NCI-H2081 (cell line): ENCODE results near the gene LCAT.

ENCODE experiments used
- DNase-seq, 2 experiments: peaks; one replicate each; lab custom pipeline; 2025; lab: John Stamatoyannopoulos, UW

Gene LCAT

DNA sequence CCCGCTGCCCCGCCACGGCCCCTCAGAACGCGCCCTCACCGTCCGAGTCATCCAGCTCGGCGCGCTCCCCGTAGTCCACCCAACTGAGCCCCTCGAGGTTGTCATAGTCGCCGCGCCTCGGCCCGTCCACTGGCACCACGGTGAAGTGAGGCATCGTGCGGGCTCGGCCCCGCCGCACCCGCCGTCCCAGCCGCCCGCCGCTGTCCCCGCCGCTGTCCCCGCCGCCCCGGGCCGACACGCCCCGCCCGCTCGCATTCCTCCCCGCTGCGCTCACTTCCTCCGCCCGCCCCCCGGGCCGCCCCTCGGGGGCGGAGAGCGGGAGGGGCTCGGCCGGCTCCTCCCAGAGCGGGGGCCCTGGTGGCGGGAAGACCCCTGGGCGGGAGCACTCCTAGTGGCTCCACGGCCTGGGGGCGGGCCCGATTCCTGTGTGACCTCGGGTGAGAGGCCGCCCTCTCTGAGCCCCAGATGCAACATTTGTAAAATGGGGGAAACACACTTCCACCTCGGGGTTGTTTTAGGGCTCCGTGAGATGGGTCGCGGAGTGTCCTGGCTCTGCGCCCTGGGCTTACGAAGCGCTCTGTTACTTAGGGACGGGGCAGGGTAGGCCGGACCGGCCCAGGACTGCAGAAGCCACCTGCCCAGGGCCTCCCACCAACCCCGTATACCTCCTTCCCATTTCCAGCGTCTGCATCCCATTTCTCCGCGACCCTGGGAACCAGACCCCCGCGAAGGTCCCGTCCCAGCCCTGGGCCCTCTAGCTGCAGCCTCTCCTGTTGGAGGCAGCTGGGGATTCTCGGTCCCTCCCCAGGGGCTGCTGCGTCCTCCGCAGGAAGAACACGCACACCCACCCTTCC, 24.7 kb upstream of the LCAT start, which contains the start of gene SLC12A4:
Gene SLC12A4 (minus strand): TSS at position 238 of the 854 bp plus-strand sequence. CDS start 84 bp downstream, at position 154.
- DNase-seq: no peak

DNA sequence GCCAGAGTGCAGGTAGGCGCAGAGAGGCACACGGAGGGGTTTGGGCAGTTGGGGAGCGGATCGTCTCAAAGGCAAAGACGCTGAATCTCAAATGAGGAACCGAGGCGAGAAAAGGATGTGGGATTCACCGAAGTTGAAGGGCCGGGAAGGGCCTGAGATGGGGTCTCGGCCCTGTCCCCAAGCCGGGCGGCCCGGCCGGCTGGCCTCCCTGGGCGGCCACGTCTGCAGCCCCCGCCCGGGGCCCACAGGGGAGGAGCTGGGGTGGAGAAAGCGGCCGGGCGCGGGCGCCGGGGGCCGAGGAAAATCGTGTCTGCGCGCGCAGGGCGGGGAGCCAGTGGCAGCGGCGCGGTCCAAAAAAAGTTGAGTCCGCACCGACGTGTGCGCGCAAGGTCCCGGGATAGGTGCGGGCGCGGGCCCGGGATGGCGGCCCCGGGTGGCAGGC, 24.1 kb upstream of the LCAT start:
- DNase-seq: no peak

DNA sequence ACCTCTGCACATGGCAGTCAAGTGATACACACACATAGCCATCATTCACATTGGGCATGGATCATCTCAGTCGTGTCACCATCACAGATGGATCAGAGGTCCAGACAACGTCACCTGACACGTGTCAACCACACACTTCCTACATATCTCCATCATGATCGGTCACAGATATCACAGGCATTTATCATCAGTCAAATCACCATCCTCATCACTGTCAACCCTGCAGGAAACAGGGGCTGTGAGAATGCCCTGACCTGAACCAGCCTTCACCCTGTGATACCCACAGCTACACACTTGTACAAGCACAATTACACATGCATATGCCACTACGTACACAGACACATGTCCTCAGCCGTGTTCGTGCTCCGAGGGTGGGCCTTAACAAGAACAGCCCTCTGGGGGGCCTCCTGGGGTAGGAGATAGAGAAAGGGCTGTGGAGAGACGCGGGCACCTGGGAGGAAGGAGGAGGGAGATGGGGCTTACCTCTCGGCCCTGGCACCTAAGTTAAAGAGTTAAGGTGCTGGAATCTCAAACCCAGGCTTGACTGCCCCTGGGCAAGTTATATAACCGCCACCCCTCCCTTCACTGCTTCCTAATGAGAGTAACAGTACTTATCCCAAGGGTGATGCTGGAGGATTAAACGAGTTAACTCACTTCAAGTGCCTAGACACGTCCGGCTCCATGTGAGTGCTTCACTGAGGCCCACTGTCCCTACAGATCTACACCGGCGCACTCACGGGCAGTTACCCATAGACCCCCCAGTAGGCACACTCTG, 23.4 kb upstream of the LCAT start:
- DNase-seq: no peak

DNA sequence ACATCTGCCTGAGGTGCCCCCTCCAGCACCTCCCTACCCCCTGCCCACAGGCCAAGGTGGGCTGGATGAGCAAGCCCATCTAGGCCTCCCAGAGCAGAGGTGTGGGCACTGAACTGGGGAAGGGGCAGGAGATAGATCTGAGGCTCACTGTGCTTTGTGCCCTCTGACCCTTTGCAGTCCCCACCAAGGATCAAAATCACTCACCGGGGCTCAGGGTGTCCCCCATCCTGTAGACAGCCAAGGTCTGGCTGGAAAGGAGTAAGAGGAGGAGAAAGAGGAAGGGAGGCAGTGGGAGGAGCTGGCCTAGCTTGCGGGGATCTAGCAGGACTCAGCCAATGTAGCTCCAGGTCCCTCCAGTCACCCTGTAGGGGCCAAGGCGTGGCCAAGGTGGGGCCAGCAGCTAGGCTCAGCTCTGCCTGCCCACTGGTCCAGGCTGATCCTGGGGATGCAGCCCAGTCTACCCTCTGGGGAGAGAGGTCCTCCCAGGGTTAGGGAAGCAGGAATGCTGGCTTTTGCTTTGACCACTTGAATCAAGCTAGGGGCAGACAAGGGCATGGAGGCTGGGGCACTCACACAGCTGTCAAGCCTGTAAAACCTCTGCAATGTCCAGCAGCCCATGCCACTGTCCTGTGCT, 22.7 kb upstream of the LCAT start:
- DNase-seq: no peak

DNA sequence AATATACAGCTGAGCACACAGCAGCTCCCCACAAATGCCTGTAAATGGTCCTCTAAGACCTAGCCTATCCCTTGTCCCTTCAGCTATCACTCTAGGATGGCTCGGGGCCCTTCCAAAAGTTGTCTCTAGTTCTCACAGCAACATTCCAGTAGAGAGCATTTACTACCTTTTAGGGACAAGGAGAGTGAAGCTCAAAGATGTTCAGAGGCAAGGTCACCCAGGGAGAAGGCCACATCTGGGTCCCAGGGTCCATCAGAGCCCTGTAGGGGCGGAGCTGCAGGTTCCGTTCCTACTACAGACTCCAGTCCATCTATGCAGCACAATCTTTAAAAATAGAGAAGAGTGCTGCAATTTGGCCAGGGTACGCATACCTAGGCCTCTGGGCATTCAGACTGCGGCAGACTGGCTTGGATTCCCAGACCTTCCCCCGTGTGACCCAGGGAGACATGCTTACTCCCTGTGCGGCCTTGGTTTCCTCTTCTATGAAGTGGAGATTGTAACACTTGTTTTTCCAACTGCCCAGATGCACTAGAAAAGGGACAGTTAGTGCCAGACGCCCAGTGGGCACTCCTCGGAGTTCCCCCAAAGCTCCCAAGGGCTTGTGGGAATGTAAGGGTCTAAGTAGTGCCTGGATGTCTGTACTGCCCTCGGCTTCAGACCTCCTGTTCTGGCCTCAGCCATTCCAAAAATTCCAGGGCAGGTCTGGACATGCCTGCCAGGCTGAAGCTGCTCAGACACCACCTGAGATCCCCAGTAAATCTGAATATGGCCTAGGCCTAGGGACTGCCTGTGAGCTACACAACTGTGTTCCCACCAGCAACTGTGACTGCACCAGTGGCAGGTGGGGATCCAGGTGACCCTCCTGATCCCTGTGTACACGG, 22.0 kb upstream of the LCAT start:
- no peak for DNase-seq

DNA sequence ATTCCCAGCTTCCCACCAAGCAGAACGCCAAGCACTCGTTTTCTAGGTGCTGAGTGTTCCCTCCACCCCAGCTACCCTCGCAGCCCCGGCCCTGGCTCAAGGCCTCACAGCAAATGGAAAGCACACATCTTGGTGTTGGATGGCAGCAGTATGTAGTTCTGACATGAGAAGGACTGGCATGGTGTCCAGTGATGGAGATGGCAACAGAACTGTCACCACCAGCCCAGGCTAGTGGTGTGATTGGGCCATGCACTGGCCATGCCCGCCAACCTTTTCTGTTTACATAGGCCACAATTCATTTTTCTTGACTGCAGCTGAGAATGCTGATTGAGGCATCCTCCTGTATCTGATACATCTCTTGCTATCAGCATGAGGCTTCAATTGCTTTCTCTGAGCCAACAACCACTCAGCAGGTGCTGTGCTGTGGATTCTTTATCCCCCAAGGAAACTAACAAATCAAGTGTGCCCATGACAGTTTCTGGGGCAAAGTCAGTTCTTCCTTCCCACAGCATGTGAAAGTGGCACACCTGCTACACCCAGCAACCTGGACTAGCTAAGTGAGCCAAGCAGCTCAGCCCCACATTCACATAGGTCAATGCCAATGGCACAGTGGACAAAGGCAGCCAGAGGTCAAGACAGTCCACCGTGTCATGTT, 20.7 kb upstream of the LCAT start:
- peak in 1 of 2 experiments; percentile 5 for DNase-seq

DNA sequence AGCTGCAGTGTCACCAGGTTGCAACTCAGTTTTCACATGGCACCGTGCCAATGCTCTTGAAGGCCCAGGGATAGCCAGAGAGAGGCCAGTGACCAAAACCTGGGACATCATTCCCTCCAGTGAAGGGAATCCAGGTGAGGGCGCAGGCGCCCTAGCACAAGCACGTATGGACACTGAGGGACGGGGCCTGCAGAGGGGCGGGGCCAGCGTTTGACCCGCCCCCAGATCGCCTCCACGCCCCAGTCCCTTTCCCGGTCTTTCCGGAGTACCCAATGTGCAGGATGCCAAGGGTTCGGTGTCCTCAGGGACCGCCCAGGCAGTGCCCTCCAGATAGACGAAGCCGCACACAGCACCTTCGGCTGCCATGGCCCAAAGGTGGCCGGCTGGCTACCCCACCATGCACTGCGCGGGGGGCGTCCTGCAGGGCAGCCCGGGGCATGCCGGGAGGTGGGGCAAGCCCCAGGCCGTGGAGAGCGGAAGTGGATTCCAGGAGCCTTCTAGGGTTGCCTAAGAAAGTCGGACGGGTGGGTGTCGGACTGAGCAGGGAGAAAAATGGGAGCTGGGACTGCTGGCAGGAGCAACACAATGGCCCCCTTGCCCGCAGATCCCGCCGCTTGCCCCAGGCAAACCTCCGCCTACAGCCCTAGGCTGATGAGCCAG, 19.9 kb upstream of the LCAT start:
- no peak for DNase-seq

DNA sequence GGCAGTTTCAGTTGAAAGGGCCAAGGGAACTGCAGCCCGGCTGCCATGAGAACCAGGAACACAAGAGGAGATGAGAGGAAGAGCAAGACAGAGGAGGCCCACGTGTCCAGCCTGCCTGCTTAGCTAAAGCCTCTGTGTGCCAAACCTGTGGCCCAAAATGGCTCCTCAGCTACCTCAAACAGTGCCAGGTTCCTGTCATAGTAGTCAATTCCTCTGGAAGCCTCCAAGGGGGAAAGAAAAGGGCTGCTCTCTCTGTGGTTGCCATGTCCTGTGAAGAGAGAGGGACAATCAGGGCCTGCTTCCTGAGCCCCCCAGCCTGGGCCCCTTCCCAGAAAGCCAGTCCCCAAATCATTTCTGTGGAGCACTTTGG, 19.4 kb upstream of the LCAT start:
- DNase-seq: no peak

DNA sequence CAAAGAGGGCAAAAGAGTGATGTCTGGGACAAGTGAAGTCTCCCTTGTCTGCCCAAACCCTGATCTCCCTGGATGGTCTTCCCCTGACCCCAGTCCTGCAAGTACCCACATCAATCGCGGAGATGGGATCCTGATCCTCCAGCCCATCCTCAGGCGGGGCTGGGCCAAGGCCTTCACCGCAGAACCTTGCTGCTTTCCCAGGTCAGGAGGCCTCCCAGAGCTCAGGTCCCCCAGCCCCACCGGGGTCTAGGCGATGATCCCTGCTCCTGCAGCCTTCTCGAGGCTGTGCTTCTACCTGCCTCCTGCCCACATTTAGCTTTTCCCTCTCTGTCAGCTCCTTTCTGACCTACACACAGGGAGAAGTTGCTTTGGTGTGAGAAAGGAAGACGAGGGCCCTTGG, 18.2 kb upstream of the LCAT start:
- DNase-seq: no peak

DNA sequence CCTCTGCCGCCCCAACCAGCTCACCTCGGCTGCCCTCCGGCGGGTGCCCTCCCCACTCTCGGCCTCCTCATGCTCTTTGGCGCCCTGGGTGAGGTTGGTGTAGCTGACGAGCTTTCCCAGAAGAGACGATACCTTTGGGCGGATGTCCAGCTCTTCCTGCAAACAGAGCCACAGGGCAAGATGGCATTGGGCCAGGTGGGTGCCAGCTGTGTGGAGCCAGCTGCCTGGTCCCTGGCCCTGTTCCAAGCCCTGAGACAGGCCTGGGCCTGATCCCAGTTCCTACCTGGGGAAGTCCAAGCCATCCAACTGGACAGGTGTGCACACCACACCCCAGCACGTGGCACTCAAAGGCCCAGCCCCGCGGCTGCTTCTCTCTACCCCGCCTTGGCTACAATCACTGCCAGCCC, 17.6 kb upstream of the LCAT start:
- peak; percentile 96 to 98 for DNase-seq

DNA sequence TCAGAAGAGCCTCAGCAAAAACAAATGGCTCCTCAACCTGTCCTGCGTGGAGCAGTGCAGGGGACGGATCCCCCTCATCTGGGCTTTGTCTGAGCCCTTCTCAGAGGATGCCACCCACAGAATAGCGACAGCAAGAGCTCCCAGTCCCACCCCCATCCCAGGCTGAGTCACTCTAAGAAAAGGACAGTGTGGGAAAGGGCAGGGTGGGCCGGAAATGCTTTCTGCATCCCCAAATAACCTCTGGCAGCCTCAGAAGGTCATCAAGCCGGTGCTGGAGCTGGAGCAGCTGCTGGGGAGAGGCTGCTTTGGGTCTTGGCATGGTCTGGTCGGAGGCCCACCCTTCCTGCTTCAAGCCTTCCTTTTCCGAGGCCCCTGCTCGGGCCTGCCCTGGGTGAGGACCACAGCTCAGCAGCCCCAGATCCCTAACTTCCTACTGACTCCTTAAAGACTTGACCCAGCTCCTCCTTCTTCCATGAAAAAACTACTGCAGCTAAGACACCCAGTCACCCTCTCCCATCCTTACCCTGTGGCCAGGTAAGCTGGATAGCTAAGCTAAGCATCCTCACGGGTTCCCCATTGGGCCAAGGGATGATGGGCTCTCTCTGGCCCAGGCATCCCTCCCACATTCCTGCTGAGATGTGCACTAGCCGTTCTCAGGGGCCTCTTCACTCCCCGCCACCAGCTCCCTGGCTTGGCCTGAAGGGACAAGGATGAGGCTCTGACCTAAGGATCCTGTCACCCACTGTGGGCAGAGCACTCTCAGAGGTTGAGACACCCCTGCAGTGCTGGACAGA, 15.8 kb upstream of the LCAT start:
- no peak for DNase-seq

DNA sequence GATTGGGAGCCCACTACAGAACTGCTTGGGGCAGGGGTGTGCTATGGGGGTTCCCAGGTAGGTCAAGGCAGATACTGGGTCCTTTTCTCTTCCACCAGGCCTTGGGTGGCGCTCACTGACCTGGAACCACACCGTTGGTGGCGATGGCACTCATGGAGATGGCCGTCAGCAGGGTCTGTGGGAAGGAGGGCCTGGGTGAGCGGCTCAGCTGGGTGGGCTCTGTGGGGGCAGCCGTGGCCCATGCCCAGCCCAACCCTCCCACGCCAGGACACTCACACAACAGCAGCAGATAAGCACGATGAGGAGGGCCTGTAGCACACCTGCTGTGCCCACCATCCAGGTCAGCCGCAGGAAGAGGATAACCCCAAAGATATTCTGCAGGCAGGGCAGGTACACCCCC, 13.7 kb upstream of the LCAT start:
- no peak for DNase-seq

DNA sequence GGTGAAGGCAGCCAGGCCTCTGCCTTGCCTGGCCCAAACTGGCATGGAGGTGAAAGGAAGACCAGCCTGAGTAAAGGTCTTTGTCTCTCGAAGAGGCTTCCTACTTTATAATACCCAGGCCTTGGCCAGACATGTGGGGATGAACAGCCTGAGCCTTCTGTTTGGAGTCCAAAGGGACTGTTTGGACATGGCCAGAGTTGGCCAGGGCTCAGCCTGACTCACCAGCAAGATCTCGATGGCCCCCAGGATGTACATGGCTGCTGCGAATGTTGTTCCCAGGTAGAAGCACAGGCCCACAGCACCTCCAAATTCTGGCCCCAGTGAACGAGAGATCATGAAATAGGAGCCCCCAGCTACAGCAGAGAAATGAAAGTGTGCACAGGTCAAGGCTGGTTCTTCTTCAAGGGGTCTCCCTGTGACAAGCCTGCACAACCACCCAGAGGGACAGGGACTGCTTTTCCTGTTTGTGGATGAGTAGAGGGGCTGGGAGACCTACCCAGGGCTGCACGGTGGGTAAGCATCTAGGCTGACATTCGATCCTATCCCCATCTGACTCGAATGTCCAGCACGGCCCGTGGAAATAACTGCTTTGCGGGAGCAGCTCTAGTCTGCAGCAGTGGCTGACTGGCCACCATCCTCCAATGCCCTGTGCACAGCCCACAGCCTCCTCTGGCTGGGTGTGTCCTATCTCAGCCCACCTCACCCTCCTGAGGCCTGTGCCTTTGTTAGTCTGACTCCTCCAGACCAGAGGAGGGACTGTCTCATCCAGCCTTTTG, 10.7 kb upstream of the LCAT start:
- DNase-seq: no peak

DNA sequence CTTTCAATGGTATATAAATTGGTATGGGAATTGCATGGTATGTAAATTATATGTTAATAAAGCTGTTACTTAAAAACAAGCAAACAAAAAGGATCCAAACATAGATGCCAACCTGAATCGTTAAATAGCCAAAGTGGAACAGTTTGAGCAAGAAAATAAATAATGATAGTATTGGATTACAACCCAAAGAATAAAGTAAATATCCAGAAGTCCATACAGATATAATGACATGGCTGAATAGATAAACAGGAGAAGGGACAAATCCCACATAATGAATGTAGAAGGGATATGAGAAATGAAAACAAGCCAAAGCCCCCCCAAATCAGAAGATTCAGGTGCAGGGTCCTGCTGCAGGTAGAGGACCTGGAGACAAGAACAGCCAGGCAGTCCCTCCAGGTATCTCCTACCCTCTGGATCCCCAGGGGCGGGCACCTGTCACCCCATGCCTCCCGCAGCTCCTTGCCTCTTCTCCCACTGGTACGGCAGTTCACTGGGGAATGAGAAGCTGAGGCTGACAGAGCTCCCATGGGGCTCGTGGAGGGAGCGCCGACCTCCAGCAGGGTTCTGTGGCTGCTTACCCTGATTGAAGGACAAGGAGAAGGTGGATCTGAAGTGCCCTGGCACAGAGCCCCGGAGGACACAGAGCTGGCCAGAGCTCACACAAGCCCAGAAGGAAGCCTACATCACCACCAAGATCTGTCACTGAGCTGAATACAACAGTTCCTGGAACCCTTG, 9.9 kb upstream of the LCAT start:
- no peak for DNase-seq

DNA sequence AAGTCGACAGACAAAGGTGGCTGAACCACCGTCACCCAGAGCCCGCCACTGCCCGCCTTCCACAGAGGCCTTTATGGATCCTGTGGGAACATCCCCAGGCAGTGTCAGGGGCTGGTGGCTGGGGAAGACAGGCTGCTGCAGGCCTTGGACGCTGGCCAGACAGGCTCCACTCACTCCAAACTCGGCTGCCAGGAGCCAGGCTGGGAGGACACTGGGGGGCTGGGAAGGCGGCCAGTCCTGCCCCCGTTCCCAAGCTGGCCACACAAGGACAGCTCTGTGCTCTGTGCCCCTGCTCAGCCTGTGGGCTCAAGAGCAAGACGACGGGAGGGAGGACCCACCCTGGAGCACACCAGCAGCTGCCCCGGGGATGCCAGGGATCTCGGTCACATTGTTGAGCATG, 7.6 kb upstream of the LCAT start:
- no peak for DNase-seq

DNA sequence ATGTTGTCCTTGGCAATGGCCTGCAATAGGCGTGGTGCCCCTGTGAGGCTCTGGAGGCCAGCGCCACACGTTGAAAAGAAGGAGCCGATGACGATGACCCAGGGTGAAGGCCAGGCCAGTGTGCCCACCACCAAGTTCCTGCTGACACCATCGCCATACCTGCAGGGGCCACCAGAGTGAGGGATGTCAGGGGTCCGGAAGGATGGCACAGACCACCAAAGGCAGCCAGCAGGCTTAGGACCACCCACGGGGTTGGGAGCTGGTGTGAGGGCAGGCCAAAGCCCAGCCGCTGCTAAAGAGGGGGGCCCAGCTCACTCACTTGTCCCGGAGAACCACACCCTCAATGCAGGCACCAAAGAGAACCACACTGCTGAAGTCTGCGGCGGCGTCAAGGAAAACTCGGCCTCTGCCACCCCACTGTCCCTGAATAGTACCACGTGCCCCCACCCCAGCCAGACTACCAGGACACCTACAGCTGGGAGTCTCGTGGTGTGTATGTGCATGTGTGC, 6.5 kb upstream of the LCAT start:
- DNase-seq: no peak

DNA sequence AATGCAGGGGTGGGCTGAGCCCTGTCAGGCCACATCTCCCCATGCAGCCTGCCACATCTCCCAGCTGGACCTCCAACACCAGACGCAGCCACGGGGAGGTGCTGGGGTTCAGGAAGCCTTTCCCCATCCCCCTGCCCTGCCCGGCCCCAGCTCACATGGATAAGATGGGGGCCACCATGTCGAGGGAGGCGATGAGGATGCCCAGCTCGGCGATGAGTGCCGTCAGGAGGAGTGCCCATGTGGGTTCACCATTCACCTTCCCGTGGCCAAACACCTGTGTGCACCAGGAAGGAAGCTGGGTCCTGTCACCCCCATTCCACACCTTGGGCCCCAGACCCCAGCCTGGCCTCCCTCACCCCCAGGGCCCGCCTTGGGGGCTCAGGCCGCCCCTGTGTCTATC, 5.7 kb upstream of the LCAT start:
- no peak for DNase-seq

DNA sequence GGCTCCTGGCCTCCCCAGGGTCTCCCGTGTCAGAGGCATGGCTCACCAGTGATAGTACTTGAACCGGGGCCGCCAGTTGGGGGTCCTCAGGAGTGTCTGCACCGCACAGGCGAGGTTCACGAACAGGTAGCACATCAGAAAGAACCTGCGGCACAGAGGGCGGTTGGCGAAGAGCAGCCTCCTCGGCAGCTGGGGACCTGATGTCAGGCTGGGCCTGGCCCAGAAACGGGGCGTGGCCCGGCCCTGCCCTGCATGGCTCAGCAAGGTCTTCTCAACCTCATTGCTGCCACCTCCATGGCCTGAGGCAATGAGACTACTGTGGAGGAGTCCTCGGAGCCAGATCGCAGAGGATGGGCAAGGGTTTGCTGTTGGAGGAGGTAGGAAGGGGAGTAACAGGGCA, 4.1 kb upstream of the LCAT start:
- no peak for DNase-seq
